Measurements from ENCODE around the gene TGFB2.

Gene TGFB2

DNA sequence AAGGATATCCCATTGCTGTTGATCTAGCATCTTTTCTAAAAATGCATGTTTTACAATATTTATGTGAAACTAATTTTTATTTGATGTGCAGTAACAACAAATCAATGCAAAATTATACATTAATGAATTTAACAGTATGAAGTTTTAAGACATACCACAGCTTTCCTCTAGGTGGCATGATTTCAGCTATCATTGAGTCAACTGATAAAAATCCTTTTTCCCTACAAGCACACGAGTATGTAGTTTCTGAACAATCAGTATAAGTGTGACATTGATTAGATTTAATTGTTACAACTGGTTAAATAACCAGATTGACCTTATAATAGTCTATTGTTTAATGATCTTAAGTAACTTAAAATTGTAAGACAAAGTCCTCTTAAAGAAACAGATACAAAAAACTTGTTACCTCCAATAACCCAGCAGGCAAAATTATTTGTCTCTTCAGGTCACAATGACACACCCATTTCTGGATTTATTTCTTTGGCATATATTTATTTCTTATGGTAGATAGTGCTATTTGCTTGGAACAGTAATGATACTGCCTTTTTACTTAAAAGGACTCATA lies 5.8 kb upstream of the TGFB2 start:
- DNase-seq, result no peak

DNA sequence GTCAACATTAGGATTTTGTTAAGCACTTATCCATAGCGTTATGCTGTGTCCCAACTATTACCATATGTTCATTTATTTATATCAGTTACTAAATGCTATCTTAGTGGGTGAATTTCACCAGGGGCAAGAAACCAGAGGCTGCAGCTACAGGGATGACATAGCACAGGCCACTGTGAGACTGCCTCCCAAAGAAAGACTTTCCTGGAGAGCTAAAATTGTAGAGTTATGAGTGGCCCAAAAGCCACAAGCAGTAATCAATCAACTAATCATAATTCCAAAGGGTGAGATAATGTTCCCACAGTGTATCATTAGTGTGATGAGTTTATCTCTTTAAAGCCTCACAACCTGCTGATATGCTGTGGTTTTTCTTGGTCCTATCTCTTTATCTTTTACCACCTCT lies 3.8 kb upstream of the TGFB2 start:
- no peak for DNase-seq

DNA sequence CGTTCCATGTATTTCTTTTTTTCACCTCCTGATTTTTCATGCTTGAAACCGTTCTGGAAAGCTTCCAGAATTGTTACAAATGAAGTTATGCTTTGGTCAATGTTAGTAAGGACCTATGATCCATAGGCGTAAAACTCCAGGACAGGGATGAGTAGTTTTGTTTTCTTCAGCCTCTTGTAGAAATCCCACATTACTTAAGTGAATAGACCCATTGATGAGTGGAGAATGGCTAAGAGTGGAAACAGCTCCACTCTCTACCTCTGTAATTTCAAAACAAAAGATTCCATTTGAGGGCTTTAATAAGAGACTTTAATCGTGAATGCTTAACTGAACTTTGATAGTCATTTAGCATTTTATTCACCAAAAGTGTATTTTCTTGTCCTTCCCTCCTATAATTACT lies 3.0 kb upstream of the TGFB2 start:
- DNase-seq, result no peak

DNA sequence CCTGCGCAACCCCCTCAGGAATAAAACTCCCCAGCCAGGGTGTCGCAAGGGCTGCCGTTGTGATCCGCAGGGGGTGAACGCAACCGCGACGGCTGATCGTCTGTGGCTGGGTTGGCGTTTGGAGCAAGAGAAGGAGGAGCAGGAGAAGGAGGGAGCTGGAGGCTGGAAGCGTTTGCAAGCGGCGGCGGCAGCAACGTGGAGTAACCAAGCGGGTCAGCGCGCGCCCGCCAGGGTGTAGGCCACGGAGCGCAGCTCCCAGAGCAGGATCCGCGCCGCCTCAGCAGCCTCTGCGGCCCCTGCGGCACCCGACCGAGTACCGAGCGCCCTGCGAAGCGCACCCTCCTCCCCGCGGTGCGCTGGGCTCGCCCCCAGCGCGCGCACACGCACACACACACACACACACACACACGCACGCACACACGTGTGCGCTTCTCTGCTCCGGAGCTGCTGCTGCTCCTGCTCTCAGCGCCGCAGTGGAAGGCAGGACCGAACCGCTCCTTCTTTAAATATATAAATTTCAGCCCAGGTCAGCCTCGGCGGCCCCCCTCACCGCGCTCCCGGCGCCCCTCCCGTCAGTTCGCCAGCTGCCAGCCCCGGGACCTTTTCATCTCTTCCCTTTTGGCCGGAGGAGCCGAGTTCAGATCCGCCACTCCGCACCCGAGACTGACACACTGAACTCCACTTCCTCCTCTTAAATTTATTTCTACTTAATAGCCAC lies 696 bp downstream of the TGFB2 start:
- peak in 1 of 2 donors; percentile 9 for DNase-seq

DNA sequence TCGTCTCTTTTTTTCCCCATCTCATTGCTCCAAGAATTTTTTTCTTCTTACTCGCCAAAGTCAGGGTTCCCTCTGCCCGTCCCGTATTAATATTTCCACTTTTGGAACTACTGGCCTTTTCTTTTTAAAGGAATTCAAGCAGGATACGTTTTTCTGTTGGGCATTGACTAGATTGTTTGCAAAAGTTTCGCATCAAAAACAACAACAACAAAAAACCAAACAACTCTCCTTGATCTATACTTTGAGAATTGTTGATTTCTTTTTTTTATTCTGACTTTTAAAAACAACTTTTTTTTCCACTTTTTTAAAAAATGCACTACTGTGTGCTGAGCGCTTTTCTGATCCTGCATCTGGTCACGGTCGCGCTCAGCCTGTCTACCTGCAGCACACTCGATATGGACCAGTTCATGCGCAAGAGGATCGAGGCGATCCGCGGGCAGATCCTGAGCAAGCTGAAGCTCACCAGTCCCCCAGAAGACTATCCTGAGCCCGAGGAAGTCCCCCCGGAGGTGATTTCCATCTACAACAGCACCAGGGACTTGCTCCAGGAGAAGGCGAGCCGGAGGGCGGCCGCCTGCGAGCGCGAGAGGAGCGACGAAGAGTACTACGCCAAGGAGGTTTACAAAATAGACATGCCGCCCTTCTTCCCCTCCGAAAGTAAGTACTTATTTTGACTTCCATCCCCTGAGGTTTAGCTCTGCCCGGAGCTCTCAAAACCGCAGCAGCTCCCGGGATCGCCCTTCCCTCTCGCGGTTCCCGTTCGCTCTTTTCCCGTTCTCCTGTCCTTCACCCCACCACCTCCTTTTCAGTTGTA lies 1.5 kb downstream of the TGFB2 start:
- no peak for DNase-seq

DNA sequence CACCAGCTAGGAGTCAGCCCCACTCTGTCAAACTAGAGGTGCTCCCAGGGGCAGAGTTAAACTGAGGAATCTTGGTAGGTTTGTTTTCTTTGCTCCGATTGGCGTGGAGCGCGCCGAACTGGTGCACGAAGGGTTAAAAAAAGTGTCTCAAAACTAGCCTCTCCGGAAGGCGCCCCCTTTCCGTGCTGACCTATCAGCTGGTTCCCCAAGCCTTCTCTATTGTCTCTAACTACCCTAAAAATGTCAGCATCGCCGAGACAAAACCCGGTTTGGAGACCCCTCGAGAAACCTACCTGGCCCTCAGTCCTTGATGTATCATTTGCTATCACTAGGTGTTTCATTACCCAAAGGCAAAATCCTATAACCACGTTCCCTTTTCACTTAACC lies 2.2 kb downstream of the TGFB2 start:
- no peak for DNase-seq

DNA sequence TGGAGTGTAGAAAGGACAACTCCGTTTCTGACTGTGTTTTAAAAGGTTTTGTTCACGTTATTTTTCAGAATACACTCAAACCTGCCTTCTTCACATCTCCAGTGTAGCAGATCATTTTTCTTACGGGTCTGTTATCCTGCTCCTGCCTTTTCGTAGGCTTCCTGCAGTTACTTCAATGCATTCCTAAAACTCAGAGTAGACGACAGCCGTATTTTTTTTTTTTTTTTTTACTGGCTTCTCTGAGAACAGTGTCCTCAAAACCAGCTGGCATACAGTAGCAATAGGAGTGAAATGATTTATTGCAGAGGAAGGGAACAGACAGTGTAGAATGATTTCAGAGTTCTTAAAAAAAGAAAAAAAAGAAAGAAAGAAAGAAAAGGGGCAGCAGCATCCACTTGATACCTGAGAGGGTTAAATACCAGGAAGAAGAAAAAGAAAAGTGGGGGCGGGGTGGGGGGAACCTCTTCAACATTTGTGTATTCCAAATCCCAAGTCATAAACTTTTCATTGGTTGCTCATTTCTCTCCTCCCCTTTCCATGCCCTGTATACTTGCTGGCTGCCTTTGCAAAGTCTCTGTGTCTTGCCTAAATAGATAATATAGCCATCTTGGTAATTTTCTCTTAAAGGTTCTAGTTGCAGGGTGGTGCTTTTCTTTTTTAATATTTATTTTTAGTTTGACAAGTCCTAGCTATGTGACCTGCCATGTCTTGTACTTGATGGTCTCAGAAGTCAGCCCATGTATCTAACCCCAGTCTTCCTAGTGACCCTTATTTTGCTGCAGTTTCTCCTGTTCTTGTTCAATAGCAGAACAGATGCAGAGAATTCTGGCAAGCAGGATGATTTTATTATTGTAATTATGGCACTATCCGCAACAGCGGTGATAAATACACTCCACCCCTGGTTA lies 2.8 kb downstream of the TGFB2 start:
- no peak for DNase-seq

DNA sequence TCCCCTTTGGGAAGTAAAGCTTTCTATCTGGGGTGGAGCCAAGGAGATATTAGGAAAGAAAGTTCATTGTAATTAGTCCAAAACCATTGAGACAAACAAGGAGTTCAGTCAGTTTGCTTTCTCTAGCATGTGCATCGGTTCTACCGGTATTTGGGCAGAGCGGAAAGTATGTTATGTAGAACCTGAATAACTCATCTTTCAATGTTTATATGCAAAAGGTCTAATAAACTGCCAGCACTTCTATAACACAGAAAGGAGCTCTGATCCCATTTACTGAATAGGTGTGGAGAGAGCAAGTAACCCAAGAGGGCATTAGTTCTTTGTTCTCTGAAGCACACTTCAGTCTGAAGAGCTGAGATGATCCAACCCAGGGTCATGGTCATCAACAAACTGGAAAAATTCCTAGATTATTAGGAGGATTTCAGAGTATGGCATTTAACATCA lies 3.5 kb downstream of the TGFB2 start:
- DNase-seq, result no peak

DNA sequence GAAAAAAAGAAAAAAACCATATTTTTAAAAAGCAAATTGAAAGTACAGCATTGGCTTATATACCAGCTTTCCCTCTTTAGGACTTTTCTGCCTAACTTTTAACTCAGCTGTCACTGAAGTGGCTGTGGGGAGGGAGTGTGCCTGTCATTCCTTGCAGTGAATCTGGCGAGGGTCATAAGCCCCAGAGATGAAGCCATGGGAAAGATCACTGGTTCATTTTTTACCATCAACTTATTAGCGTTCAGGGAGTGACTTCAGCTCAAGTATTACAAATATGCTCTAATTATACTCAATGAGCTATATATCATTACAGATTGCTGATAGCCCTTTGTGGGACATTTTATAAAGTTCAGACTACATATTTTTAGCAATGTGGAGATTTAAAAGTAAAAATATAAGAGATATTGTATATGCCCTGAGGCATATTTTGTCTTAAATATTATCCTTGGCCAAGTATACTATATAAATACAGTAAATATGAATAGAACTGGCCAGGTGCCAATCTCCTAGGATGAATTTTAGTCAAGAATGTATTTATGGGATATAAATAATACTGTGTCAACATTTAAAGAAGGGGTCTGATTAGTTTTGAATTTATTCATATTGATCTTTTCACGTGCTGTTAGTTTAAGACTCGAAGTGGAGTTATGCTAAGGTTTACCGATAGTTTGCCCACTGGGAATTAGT lies 4.4 kb downstream of the TGFB2 start:
- no peak for DNase-seq

DNA sequence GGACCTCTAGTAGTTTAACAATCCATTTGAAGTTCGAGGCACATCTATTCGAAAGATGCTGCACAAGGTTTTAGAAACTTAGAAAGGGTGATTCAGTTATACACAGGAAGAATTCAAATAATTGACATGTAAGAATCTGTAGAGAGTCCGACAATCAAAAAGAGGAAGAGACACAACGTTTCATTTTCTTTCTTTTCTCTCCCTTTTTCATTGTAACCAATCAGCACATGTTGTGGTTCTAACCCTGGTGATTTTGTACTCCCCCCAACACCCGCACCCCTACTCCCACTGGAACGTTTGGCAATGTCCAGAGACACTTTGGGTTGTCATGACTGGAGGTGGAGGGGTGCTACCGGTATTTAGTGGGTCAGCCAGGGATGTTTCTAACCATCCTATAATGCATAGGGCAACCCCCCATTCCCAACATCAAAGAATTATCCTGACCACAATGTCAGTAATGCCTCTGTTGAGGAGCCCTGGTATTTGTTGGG lies 4.9 kb downstream of the TGFB2 start:
- DNase-seq, result no peak

DNA sequence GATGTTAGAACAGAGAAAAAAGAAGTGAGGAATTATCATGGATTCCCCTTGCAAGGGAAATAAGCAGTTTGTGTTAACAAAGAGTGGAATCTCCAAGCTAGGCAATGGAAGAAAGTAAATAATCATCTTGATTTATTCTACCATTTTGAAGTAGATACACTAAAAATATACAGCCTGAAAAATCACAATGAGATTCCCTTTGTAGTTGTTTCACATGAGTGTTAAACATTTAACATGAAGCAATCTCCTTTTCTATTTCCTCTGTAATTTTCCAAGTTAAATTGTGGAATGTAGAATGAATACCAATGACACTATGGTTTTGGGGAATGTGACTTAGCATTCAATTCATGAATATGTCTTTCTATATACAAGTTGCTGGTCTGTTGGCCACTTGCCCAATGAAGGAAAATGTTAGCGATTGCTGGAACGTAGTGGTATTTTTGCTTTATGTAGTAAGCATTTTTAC lies 5.7 kb downstream of the TGFB2 start:
- no peak for DNase-seq

DNA sequence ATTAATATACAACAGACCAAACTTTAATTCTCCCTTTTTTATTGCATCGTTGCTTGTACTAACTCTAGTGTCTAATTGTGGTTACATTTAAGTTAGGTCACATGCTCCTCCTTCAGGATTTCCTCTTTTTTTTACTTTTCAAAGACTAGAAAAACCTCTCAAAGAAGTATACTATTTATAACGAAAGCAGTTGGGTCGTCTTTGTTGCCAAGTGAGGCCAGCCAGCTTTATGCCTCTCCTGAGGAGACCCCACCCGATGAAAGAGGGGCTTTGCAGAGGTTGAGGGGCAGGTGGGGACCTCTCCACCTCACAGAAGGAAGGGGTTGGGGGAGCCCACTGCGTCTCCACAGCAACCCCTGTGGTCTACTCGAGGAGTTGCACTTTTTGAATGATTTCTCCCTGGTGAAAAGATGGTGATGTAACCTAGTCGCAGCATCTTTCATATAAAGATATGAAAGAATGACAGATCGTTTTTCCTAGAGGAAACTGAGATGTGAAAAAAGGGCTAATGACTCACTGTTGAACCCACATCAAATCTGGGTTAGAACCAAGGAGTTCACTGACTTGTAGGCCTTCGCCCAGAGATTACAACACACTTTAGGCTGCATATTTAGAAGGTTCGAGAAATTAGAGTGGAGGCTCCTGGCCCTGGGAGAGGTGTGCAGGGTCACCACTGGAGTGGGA lies 6.4 kb downstream of the TGFB2 start:
- peak in 1 of 2 donors; percentile 5 for DNase-seq

DNA sequence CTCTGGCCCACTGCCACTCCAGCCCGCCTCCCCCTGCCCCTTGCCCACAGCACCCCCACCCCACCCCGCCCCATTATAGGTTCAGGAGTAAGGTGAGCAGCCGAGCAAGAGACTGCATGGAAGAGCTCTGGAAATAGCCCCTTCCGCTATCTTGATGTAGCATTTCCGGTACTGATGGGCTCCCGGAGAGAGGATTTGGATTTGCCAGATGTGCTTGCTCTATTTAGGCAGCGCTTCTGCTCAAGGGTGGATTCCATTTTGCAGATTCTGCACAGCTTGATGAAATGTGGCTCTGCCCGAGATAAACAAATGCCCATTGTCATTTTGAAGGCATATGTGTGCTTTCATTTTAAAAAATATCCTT lies 6.9 kb downstream of the TGFB2 start:
- DNase-seq, result no peak

DNA sequence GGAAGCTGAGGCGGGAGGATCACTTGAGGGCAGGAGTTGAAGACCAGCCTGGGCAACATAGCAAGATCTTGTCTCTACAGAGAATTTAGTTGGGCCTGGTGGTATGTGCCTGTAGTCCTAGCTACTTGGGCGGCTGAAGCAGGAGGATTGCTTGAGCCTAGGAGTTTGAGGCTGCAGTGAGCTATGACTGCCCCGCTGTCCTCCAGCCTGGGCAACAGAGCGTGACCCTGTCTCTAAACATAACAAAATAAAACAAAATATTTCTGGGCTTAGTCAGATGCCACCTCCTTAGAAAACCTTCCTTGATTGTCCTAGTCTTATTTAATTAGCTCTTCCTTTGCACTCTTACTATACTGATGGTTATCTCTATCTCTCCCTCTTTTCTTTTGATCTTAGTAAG lies 8.5 kb downstream of the TGFB2 start:
- DNase-seq, result no peak

DNA sequence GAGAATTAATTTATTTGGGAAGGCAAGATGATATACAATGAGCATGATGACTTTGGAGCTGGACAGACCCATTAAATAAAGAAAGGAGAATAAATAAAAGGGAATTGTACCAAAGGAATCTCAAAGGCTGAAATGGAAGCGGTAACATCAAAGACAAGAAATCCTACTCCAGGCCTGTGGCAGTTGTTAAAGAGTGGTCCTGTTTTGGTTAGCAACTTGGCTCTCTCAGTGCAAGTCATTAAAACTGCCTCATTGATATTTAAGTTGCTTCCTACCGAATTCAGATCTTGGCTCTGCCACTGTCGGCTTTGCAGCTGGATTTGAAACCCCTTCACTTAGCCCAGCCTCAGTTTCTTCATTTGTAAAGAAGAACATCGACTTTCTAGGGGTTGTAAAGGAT lies 10.1 kb downstream of the TGFB2 start:
- DNase-seq, result no peak

DNA sequence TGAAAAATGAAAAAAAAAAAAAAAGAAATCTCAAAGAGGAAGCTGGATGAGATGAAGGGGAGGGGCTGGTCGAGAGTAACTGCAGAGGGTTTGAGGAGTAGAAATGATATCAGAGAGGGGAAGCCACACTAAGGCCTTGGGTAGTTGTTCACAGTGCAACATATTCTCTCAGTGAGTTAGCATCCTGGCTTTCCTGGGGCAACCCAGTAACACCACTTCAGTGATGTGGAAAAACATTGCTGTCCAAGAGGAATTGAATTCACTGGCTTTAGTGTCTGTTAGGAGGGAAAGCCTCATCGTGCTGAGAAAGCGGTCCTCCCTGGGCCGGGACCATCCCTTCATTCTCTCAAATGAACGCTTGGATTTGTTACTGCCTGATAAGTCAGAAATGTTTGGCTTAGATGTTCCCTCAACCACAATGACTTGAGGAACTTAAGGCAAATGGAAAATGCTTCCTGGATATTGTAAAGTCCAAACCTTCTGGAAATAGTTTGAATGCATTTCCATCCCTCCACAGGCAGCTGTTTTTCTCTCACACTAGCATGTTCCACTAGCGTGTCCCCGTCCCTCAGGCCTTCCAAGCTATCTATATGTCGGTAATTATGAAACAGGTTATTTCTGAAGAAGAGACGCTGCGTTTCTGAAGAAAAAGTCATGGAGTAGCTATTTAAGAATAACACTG lies 12.2 kb downstream of the TGFB2 start:
- no peak for DNase-seq

DNA sequence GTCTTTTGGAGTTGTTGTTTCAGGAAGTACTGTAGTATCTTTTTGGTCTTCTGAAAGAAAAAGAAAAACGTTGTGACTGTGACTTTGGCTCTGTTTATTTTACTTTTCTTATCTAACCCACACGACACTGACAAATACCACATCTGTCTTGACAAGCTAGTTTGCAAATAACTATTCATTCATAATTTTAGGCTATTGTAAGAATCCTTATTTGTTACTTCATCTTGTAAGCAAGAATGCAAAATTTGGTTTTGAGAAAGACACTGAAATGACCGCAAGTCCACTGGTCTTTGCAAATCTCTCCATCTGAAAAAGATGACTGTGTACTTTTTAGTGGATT lies 12.7 kb downstream of the TGFB2 start:
- no peak for DNase-seq

DNA sequence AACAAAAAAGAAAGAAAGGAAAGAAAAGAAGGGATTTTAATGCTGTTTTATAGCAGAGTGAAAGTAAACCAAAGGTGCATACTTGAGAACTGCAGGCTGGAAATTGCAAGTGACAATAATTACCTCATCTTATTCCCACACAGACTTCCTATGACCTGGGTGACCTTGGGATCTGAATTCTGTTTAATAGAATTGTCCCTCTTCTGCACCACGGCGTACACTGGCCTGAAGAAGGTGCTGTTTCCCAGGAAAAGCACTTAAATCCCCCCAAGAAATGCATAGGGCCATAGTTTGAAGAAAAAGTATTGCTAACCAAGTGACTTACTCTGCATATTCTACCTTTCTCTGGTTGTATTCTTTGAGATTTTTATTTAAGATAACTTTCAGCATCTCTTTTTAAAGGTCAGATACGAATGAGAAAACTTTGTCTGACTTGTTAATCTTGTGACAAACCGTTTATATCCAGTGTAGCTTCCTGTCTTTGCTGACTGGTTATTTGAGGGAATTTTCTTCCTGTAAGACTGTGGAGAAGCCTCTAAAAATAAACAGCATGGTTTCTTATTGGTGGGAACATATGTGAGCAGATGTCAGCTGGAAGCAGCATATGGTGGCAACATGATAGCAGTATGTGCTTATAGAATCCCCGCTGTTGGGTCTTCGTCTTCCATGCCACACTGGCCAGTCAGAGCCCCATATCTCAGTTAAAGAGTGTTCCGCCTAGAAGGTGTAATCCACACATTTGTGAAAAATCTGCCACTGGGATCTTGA lies 16.3 kb downstream of the TGFB2 start:
- no peak for DNase-seq

DNA sequence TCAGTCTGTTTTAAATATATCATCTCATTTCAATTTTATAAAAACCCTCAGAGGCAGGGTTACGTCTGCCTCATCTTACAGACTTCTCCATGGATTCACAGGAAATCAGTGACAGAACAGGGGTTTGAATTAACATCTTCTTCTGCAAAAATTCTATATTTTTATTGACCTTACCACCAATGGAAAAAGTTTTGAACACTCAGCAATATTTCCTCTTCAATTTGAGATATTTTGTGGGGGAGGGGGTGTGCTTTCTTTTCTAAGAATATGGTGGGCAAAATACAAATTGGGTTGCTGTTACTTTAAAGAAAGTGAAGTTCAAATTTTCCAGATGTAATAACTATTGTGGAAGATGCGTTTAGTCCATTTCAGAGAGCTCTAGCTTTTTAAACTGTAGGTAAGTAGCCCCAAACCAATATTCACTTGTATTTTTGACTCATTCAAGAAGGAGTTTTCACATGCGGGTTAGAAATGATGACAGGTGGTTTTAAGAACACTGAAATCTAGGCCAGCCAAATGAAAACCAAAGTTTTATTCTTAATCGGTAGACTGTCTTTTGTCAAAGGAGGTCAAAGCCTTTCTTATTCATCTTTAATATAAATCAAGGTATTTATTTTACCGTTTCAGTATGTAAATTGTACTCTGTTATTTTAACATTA lies 17.4 kb downstream of the TGFB2 start:
- DNase-seq, result no peak

DNA sequence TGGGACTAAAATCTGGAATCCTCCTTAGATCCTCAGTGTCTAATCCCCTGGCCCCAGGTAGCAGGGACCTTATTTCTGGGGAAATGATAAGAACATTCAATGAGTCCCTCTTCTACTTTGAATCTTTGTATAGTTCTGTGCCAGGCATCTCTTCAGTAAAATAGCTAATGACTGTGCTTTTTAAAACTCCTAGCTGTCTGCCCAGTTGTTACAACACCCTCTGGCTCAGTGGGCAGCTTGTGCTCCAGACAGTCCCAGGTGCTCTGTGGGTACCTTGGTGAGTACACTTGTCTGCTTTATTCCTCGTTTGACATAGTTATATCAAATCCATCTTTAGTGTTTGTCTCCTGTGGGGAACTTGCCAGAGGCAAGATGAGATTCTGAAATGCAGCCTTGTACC lies 18.0 kb downstream of the TGFB2 start:
- no peak for DNase-seq
